PFSK-1 (cell line): ENCODE data around the gene SDC4.

ENCODE experiments used
- FOXP2 ChIP-seq: optimal IDR thresholded peaks from 2 replicates; pipeline ENCODE3; 2011; ENCODE audit warnings: borderline replicate concordance, control low read depth, inconsistent platforms; ENCODE audit not compliant: insufficient read depth; ENCODE audit errors: extremely low read length, extremely low read depth
- POLR2AphosphoS5 ChIP-seq: IDR thresholded peaks from 2 replicates; pipeline ENCODE4 v1.6.1; 2012; ENCODE audit warnings: low read depth, mild to moderate bottlenecking, control low read depth, low read length, moderate library complexity
- SIN3A ChIP-seq: IDR thresholded peaks from 2 replicates; pipeline ENCODE4 v1.6.1; 2012; ENCODE audit warnings: mild to moderate bottlenecking, low read length, moderate library complexity, borderline replicate concordance; ENCODE audit not compliant: insufficient read depth
- TAF1 ChIP-seq: IDR thresholded peaks from 2 replicates; pipeline ENCODE4 v1.6.1; 2012; ENCODE audit warnings: low read length, control low read depth, borderline replicate concordance; ENCODE audit not compliant: insufficient read depth
- TF ChIP-seq, protein P1 (sequence below), 2 experiments: IDR thresholded peaks; 2 replicates each; pipeline versions ENCODE4 v1.6.1 to v1.8.0; 2011 to 2012; ENCODE audit warnings: low read depth in 2 of 2, low read length in 2 of 2, control low read depth in 1 of 2, inconsistent platforms in 1 of 2, mild to moderate bottlenecking in 1 of 2, moderate library complexity in 1 of 2; ENCODE audit not compliant: insufficient read depth in 1 of 2

Gene SDC4

DNA sequence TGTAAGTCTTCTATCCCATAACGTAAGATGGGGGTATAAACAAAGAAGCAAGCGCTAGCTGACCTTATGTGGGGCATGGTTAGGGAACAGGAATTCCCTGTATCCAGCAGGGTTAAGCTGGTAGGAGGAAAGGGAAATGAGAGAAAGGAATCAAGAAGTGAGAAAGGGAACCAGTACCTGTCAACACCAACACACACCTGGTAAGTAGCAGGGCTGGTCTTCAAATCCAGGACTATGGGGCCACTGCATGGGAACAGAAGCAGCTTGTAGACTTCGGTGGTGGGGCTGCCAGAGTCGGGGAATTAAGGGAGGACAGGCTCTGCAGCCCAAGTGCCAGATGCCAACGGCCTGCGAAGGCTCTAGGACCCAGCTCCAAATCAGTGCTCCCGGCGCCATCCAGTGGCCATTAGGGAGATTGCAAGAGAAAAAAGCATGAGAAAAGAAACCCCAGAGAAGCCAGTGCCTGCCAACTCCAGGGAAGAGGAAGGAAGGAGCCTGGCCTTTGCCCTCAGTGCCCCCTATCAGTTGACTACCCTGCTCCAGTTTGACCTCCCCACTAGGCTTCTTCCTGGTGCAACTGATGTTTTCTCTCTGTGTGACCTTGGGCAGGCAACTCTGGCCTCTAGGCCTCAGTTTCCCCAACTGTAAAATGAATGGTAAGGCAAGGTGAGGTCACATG, 57.4 kb downstream of the SDC4 start:
- no peak for TF ChIP-seq TAF1

DNA sequence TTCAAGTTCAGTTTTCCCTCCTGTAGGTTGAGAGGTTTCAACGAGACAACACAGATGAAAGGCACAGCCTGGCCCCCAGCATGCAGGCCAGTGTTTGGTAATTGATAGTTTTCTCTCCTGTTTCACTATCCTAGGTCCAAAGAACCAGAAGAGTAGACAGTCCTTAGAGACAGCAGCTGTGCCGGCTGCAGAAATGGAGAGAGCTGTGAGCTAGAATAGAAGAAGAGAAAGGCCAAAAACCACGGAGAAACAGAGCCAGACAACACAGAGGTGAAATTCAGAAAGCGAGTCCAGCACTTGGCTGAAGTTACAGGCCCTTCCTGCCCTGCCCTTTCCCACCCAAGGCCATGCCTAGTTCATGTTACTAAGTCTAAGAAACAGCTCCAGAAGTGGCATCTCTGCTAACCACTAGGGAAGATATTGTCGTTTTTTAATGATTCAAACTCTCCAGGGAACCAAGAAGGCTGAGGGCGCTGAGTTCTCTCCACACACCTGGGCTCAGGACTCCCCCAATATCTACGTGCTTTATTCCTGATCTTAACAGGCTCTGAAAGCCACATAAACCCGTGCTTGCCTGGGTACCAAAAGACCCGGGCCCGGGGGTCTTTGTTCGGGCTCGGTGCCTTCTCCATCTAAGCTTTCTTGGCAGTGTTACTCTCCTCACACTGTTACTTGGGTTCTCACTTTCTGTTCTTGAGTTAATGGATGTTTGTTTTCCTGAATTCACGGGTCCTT, 58.1 kb downstream of the SDC4 start:
- TF ChIP-seq FOXP2 (no peak), POLR2AphosphoS5 (no peak), TAF1 (no peak), SIN3A (no peak)
- TF ChIP-seq, protein P1, sequence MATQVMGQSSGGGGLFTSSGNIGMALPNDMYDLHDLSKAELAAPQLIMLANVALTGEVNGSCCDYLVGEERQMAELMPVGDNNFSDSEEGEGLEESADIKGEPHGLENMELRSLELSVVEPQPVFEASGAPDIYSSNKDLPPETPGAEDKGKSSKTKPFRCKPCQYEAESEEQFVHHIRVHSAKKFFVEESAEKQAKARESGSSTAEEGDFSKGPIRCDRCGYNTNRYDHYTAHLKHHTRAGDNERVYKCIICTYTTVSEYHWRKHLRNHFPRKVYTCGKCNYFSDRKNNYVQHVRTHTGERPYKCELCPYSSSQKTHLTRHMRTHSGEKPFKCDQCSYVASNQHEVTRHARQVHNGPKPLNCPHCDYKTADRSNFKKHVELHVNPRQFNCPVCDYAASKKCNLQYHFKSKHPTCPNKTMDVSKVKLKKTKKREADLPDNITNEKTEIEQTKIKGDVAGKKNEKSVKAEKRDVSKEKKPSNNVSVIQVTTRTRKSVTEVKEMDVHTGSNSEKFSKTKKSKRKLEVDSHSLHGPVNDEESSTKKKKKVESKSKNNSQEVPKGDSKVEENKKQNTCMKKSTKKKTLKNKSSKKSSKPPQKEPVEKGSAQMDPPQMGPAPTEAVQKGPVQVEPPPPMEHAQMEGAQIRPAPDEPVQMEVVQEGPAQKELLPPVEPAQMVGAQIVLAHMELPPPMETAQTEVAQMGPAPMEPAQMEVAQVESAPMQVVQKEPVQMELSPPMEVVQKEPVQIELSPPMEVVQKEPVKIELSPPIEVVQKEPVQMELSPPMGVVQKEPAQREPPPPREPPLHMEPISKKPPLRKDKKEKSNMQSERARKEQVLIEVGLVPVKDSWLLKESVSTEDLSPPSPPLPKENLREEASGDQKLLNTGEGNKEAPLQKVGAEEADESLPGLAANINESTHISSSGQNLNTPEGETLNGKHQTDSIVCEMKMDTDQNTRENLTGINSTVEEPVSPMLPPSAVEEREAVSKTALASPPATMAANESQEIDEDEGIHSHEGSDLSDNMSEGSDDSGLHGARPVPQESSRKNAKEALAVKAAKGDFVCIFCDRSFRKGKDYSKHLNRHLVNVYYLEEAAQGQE (IDR thresholded peaks at IDR 0.05; ENCODE audit: insufficient read depth in 1 of 2, low read depth in 2 of 2, low read length in 2 of 2), result no peak

DNA sequence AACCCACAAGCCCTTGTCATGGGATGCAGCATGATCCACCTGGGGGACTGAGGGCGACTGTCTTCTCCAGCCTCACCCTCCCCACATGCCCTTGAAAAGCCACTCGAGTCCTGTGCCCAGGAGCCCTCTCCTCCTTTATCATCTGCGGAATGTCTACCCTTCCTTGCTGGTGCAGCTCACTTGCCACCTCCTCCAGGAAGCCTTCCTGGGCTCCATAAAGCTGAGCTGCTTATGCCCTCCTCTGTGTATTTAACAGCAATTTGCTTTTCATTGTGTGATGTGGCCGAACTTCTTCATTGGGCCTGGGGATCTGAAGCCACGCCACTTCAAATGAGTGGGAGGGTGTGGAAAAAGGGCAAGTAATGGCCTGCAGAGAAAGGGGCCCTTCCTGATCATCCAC, 59.4 kb downstream of the SDC4 start:
- TF ChIP-seq SIN3A, result no peak
- TF ChIP-seq POLR2AphosphoS5, result no peak
- TF ChIP-seq TAF1, result no peak
- TF ChIP-seq, protein P1 (IDR thresholded peaks at IDR 0.05; ENCODE audit: insufficient read depth in 1 of 2, low read depth in 2 of 2, low read length in 2 of 2), result no peak
- no peak for TF ChIP-seq FOXP2

DNA sequence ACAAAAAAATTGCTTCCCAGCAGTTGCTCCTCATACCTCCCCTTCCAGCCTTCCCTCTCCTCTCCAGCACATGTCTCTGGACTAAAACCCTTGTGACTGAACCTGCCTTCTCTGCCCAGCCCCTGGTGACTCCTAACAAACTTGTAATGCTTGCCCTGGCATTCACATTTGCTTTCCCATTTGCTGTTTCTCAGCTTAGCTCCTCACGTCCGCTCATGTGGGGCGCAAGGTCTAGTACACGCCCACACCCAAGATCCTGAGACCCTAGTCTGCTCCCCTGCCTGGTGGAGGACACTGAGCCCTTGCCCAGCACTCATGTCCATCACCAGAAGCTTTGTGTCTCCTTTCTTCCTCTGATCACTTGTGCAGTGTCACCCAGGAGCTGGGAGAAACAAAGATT, 59.8 kb downstream of the SDC4 start:
- TF ChIP-seq POLR2AphosphoS5 (no peak), SIN3A (no peak), FOXP2 (no peak), TAF1 (no peak)
- TF ChIP-seq, protein P1 (IDR thresholded peaks at IDR 0.05; ENCODE audit: insufficient read depth in 1 of 2, low read depth in 2 of 2, low read length in 2 of 2), result no peak

DNA sequence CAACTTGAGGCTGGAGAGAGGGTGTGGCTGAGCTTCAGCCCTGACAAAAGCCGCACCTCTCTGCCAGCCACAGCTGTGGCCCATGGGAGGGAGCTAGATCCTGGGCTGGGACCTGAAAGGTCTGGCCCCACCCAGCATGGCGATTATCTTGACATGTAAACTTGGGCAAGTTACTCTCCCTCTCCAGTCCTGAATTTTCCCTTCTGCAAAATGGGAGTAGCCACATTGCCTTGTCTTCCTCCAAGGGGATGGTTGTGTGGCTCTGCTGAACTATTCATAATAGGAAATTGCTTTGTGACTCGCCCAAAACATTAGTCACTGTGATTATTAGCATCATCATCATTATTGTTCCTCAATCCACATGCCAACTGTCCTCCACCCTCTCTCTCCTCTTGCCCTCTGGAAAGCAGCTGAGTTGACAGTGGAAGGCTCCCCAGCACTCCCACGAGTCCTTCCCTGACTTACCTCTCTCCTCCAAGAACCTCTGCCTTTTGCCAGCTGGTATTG, 64.6 kb downstream of the SDC4 start:
- TF ChIP-seq POLR2AphosphoS5 (no peak), TAF1 (no peak), FOXP2 (no peak)
- TF ChIP-seq, protein P1 (IDR thresholded peaks at IDR 0.05; ENCODE audit: insufficient read depth in 1 of 2, low read depth in 2 of 2, low read length in 2 of 2), result no peak
